Measurements from ENCODE around the gene PLOD1. TPM values are rescaled to one million over a fixed set of nuclear protein-coding genes. Genes with fewer than 3 reads are reported as not detected.

Gene PLOD1
- total and polyA plus RNA-seq, 4 donors: 48.0 to 82.9 (median 63.9) TPM

- TF ChIP-seq ZBTB33 (IDR thresholded peaks at IDR 0.05): no peak
- no peak for TF ChIP-seq EGR1 (IDR thresholded peaks at IDR 0.05; ENCODE audit: low read depth in 2 of 2)
- peak; percentile 45 for TF ChIP-seq YY1 (IDR thresholded peaks at IDR 0.05)
- peak; percentile 47 for TF ChIP-seq FOXA1 (IDR thresholded peaks at IDR 0.05)
- TF ChIP-seq NR2F2 (IDR thresholded peaks at IDR 0.05): no peak
- no peak for TF ChIP-seq ATF3 (IDR thresholded peaks at IDR 0.05)
- TF ChIP-seq TAF1 (conservative IDR thresholded peaks at IDR 0.05): no peak
These were observed 5.9 kb downstream of the PLOD1 start (continued) for GRCh38 chr1:11940260-11940921.

GRCh38 chr1:11942280-11942679 lies 7.8 kb downstream of the PLOD1 start:
- TF ChIP-seq FOXA1 (IDR thresholded peaks at IDR 0.05) (no peak), HNF4G (IDR thresholded peaks at IDR 0.05) (no peak), ATF3 (IDR thresholded peaks at IDR 0.05) (no peak), FOXA2 (IDR thresholded peaks at IDR 0.05) (no peak), GABPA (IDR thresholded peaks at IDR 0.05 in 1 of 2, conservative IDR thresholded peaks at IDR 0.05 in 1 of 2) (no peak), RXRA (IDR thresholded peaks at IDR 0.05) (no peak), JUND (IDR thresholded peaks at IDR 0.05) (no peak), ZBTB33 (IDR thresholded peaks at IDR 0.05) (no peak), SP1 (IDR thresholded peaks at IDR 0.05) (no peak), YY1 (IDR thresholded peaks at IDR 0.05) (no peak), HNF4A (conservative IDR thresholded peaks at IDR 0.05) (no peak), MAX (IDR thresholded peaks at IDR 0.05) (no peak), REST (IDR thresholded peaks at IDR 0.05) (no peak), RAD21 (IDR thresholded peaks at IDR 0.05) (no peak), EGR1 (IDR thresholded peaks at IDR 0.05; ENCODE audit: low read depth in 2 of 2) (no peak), CTCF (IDR thresholded peaks at IDR 0.05; ENCODE audit: low read depth, low read length, missing input control) (no peak), NR2F2 (IDR thresholded peaks at IDR 0.05) (no peak)
- Histone ChIP-seq H3K9ac (ENCODE audit: low read depth in 1 of 2, low read length in 2 of 2) (no peak overlapping the region), H3K4me3 (ENCODE audit: low read depth in 1 of 3, low read length in 3 of 3) (no peak overlapping the region), H3K27me3 (ENCODE audit: control insufficient read depth in 4 of 4, insufficient read depth in 4 of 4, low read length in 3 of 4) (no peaks in the 10 kb centered on the region), H3K36me3 (ENCODE audit: control insufficient read depth in 4 of 4, insufficient read depth in 3 of 4, low read depth in 1 of 4, low read length in 3 of 4) (peaks cover 0 to 2% (median 0%) of the 10 kb centered on the region in 4 donors), H3K27ac (ENCODE audit: low read depth in 1 of 2, low read length in 2 of 2) (no peak overlapping the region), H3K9me3 (ENCODE audit: control insufficient read depth in 4 of 4, low read length in 3 of 4) (no peaks in the 10 kb centered on the region), H3K4me1 (ENCODE audit: control insufficient read depth in 4 of 4, insufficient read depth in 4 of 4, low read length in 3 of 4) (peaks cover 4 to 24% (median 19%) of the 10 kb centered on the region in 4 donors)
- WGBS: 94% methylated on average over 4 of the region's 4 CpGs
- no peak for DNase-seq (ENCODE audit: low spot score)
